Left kidney (tissue), 2 donors: ENCODE data around the gene CDH5. TPM values are rescaled to one million over a fixed set of nuclear protein-coding genes. Genes with fewer than 3 reads are reported as not detected.
A peak's percentile ranks its signal among the peaks of the same experiment; 100 is the strongest.

Experiments
- DNase-seq: peaks from one replicate; pipeline ENCODE4 v3.0.0-alpha.2; 2013
- polyA plus RNA-seq: library from polyadenylated mRNA; unstranded; fragments of 120-200 nt; gene quantifications from one replicate; pipeline ENCODE4 v1.2.1, GENCODE V29; 2013; ENCODE audit not compliant: insufficient read length

The CDH5 gene
- polyA plus RNA-seq, 1 donor: 53.1 TPM

DNA sequence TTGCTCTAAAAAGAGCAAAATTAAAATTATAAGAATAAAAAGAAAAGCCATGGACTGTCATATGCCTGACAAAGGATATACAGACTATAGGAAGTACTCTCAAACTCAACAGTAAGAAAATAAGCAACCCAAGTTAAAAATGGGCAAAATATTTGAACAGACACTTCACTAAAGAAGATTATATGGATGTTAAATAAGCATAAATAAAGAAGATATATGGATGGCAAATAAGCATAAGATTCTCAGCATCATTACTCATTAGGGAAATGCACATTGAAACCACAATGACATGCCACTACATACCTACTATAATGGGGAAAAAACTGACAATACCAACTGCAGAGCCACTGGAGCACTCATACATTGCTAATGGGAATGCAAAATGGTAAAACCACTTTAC is 45.7 kb downstream of the CDH5 start:
- no peak for DNase-seq

DNA sequence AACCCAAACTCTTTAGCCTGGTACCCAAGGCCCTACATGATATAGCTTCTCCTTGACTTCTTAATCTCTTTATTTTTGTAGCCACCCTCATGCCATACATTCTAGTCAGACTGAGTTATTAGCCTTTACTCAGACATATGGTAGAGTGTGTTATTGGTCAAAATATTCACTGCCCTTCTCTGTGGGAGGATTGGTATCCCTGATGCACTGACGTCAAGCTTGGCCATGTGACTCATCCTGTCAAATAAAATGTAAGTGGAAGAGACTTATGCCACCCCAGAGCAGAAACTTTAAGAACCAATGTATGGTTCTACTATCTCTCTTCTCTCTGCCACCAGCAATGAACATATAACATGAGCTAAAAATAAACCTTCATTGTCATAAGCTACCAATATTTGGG is 48.4 kb downstream of the CDH5 start:
- DNase-seq: no peak

DNA sequence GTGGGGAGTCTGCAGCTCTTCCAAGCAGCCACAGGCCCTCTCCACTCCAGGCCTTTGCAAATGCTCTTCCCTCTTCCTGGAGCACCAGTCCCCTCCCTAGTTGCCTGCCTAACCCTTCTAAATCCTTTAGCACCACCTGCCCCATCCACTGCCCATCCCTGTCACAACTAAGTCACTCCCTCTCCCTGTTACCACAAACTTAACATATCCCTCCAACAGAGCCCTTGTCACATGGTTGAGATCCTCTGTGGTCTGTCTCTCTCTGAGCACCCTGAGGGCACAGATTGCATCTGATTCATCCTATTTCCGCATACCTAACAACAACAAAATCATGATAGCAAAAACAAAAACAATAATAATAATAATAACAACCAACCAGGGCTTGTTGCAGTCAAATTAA is 49.6 kb downstream of the CDH5 start:
- no peak for DNase-seq

DNA sequence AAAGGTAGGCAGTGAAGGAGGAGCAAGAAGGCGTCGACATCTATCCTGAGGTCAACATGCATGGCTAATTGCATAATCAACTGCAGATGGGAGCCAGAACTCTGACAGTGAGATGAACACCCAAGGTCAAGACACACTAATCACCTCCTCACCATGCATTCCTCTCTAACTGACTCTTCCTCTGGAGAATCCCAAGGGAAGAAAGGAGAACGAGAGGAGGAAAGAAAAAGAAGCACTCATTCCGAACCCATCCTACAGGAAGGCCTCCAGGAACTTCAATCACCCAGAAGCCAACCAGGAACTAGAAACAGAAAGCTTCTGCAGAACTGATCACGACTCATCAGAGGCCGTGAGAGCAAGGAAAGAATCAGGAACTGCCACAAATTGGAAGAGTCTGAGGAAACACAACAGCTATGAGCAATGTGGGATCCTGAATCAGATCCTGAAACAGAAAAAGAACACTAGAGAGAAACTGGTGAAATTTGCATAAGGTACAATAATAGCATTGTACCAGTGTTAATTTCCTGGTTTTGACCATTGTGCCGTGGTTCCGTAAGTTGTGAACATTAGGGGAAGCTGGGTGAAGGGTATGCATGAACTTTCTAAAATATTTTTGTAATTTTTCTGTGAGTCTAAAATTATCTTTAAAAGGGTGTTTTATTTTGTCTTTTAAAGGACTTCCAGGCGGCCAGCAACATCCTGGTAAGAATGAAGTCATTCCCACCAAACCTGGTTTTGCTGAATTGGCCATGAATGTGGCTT is 50.6 kb downstream of the CDH5 start:
- DNase-seq: no peak

GRCh38 chr16:66418165-66418962 is 51.9 kb downstream of the CDH5 start:
- no peak for DNase-seq

- no peak for DNase-seq
These were observed 53.0 kb downstream of the CDH5 start for GRCh38 chr16:66419527-66419926.

GRCh38 chr16:66420396-66420795 is 53.9 kb downstream of the CDH5 start:
- DNase-seq: no peak

- no peak for DNase-seq
These were observed 55.4 kb downstream of the CDH5 start for GRCh38 chr16:66421891-66422290.

DNA sequence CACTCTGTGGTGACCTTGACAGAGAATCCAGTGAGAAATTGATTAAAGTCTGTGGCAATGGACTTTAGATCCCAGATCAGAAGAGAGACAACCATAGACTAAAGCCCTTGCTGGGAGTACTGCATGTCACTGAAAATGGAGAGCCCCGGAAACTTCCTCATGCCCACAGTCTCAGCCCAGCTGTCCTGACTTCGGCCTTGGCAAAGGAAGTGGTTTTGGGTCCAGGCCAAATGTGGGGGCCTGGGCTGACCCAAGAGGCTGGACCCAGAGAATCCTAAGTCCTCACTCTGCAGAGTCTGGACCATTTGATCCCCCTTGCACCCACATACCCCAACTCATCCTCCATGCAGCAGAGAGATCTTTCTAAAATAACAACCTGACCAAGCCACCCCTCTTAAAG is 55.9 kb downstream of the CDH5 start:
- no peak for DNase-seq

DNA sequence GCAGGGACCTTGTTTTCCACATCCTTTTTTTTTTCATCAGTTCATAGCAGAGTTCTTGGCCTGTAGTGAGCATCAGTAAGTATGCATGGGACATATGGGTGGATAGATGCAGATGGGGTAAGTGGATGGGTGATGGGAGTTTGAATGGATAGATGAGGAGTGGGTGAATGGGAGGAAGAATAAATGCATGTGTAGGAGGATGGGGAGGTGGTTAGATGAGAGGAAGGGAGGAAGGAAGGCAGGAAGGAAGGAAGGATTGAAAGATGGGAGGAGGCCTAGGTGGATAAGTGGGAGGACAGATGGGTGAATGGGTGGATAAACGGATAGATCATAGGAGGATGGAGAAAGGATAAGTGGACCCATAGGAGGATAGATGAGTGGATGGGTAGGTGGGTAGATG is 56.7 kb downstream of the CDH5 start:
- no peak for DNase-seq

DNA sequence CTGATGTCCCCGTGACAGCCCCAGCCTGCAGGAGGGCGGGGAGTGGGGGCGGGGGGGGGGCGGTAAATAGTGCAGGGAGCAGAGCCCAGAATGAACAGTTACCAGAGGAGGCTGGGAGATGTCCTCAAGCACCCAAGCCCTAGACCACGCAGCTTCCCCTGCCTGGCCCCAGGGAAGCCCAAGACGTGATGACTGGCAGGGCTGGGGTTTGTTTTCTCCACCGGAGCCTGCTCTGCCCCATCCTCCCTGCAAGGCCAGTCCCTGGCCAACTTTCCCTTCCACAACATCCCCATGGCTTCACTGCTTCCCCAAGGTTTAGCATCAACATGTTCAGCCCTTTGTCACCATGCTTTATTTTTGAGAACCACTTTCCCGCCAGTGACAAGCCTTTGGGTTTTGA is 59.2 kb downstream of the CDH5 start:
- no peak for DNase-seq

- no peak for DNase-seq
These were observed 59.9 kb downstream of the CDH5 start for GRCh38 chr16:66426112-66427035.

DNA sequence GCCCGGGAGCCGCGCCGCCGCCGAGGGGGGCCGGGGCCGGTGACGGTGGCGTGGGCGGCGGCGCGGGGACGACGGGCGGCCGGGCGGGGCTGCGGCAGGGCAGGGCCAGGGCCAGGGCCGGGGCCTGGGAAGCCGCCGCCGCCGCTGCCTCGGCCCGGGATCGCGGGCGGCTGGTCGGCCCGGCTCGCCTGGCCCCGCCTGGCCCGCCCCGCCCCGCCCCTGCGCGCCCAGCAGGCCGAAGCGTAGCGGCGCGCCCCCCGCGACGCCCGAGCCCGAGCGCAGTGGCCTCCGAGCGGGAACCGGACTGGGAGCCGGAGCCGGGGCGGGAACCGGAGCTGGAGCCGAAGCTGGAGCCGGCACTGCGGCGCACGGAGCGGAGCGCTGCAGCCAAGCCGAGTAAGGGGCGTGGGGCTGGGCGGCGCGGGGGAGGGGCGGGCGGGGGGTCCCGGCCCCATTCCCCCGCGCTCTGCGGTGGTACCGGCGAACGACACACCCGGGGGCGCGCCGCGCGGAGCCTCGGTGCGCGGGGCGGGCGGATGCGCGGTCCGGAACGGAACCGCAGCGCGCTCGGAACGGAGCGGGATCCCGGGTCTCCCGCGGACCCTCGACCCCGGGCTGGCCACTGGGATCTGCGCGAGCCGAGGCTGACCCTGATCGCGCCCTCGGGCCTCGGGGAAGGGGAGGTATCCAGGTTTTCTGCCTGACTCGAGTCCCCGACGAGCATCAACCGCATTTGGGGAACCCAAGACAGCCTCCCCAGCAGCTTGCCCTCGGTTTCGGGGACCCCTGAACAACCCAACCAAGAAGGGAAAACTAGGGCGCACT is 60.8 kb downstream of the CDH5 start, which contains the start of gene BEAN1:
TSS of gene BEAN1 (plus strand) at position 260 of the 825 bp plus-strand sequence. CDS start 10,382 bp downstream, outside the sequence.
- peak; percentile 39 for DNase-seq

DNA sequence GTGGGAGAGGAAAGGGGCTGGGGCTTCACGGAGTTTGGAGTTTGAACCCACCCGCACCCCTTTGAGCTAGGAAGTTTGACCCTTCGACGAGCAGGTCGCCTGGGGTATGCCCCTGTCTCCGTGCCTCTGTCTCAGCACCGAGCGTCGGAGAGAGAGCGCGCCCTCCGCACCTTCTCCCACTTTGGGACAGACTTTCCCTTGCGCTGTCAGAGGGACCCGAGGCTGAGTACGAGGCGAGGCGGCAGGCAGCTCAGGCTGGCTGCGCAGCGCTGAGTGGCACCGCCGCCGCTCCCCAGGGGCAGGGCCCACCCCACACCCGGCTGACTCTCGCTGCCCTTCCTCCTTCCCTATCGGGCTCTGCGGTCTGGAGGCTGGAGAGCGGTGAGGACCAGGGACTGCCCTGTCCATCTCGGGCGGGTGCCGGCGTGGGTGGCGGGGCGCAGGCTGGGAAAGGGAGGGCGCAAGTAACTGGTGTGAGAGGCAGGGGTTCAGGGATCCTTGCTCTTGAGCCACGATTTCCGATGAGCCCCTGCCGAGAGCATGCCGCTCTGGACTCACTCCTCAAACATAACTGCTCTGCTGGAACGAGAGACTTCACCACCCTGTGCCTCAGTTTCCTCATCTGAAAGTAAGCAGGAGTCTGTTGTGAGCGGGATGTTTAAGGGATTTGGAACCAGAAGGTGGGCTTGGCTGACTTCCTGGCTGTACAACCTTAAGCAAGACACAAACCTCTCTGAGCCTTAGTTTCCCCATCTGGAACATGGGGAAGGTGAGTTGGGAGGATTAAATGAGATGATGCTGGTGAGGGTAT is 61.6 kb downstream of the CDH5 start:
- no peak for DNase-seq

DNA sequence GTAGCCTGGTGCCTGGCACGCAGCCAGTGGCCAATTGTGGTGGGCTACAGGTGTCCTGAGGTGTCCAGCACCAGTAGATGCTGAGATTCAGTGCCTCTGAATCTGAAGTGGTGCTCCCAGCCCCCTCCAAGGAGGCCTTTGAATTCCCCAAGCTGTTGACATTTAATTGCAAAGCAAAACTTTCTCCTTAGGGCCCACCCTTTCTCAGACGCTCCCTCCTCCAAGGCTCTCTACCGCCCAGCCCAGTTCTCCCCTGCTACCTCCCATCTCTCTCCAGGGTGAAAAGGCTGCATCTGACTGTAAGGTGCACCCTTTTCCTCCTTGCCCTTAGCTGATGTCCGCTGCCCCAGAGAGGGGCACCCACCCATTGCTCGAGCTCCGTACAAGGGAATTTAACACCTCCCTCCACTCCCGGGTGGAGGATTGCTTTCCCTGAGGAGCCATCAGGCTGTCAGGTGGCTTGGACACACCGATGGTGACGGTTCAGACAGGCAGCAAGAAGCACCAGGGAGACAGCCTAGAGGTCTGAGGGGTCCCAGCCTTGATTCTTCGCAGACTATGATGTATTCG is 62.3 kb downstream of the CDH5 start:
- no peak for DNase-seq

- DNase-seq: no peak
These were observed 62.9 kb downstream of the CDH5 start for GRCh38 chr16:66429290-66429962.

DNA sequence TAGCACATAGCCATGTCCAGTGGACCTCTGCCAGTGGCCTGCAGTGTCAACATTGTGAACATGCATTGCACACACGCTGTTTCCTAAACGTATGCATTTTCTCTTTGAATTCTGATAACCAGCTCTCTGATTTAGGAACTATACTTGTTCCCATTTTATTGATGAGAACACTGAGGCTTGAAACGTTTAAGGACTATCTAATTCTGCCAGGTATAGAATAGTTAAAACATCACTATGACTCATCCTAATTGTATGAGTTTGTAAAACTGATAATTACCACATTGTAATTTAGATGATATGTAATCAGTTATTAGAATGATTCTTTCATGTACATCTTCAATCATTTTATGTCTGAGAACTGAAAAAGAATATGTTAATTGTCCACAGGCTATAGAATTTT is 63.7 kb downstream of the CDH5 start:
- no peak for DNase-seq

GRCh38 chr16:66431760-66432159 is 65.3 kb downstream of the CDH5 start:
- no peak for DNase-seq

DNA sequence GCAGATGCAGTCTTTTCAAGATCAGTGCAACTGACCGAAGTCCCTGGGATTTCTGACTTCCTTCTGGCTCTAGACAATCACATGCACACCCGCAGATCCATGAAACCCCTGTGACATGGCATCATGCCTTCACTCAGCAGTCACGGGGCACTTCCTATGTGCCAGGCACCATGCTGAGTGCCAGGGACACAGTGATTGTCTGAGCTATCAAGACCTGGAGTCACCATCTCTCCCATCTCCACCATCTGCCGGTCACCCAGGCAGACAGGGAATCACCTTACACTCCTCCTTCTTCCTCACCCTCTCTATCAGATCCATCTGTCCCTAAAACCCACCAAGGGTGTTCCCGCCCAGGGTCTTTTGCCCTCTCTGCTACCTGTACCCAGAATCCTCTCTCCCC is 65.9 kb downstream of the CDH5 start:
- DNase-seq: no peak
